ENCODE measurements around the gene UNC13B. TPM values are rescaled to one million over a fixed set of nuclear protein-coding genes. Genes with fewer than 3 reads are reported as not detected.

The UNC13B gene
- total RNA-seq, 1 donor from 2014 or later = 16.8 TPM

- Histone ChIP-seq H3K4me3 (ENCODE audit: low read depth, low read length) (no peak overlapping the region), H3K27me3 (ENCODE audit: control insufficient read depth, insufficient read depth, low read length) (no peaks in the 10 kb centered on the region), H3K36me3 (ENCODE audit: control insufficient read depth, insufficient read depth, low read length) (no peaks in the 10 kb centered on the region)
- FAIRE-seq = no peak
- no peak for DNase-seq (ENCODE audit: low read depth)
- TF ChIP-seq, protein P1, sequence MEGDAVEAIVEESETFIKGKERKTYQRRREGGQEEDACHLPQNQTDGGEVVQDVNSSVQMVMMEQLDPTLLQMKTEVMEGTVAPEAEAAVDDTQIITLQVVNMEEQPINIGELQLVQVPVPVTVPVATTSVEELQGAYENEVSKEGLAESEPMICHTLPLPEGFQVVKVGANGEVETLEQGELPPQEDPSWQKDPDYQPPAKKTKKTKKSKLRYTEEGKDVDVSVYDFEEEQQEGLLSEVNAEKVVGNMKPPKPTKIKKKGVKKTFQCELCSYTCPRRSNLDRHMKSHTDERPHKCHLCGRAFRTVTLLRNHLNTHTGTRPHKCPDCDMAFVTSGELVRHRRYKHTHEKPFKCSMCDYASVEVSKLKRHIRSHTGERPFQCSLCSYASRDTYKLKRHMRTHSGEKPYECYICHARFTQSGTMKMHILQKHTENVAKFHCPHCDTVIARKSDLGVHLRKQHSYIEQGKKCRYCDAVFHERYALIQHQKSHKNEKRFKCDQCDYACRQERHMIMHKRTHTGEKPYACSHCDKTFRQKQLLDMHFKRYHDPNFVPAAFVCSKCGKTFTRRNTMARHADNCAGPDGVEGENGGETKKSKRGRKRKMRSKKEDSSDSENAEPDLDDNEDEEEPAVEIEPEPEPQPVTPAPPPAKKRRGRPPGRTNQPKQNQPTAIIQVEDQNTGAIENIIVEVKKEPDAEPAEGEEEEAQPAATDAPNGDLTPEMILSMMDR (IDR thresholded peaks at IDR 0.05; ENCODE audit: insufficient read depth, low read length, severe bottlenecking) = no peak
Observed at GRCh38 chr9:35293376-35293964, 131.7 kb downstream of the UNC13B start.

- Histone ChIP-seq H3K36me3 (ENCODE audit: control insufficient read depth, insufficient read depth, low read length) (no peaks in the 10 kb centered on the region), H3K27me3 (ENCODE audit: control insufficient read depth, insufficient read depth, low read length) (no peaks in the 10 kb centered on the region), H3K4me3 (ENCODE audit: low read depth, low read length) (no peak overlapping the region)
- DNase-seq (ENCODE audit: low read depth) (no peak), FAIRE-seq (no peak)
- TF ChIP-seq, protein P1 (IDR thresholded peaks at IDR 0.05; ENCODE audit: insufficient read depth, low read length, severe bottlenecking) = no peak
Observed at GRCh38 chr9:35294066-35294465, 132.3 kb downstream of the UNC13B start.

DNA sequence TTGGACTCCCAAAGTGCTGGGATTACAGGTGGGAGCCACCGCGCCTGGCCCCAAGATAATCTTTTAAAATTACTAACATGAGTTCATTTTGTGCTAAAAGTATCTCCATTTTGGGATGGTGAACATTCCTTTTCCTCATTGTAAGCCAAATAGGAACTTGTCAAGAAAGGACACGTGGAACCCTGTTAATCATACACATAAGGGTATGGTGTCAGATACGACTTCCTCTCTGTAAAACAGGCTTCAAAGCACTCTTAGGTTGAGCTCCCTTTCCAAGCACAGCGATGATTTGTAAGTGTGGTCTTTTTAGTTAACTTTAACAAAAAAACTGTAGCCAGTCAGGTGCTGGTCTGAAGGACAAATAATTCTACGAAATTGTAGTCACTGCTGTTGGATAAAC lies 132.7 kb downstream of the UNC13B start:
- FAIRE-seq = no peak

DNA sequence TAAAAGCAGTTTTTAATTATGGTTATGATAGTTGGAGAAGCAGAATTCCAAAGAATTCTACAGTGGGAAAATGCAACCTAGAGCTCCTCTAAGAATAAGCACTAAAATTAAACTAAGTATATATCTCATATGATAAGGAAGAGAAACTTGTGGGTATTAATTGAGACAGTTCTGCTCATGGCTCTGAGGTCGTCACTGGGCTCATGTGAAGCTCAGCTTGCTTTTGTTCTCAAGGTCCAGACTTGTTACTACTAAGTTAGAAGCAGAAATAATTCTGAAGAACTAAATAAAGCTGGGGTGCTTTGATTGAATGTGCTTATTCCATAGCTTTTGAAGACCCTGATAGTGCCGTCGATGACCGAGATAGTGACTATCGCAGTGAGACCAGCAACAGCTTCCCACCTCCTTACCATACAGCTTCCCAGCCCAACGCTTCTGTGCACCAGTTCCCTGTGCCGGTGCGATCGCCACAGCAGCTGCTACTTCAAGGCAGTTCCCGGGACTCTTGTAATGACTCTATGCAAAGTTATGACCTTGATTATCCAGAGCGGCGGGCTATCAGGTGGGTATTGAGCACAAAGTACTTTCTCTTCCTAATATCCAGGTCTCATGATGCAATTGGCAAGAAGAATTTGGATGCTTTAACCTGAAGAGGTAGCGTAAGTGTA lies 133.7 kb downstream of the UNC13B start:
- Histone ChIP-seq H3K27me3 (ENCODE audit: control insufficient read depth, insufficient read depth, low read length) (no peaks in the 10 kb centered on the region), H3K4me3 (ENCODE audit: low read depth, low read length) (no peak overlapping the region), H3K36me3 (ENCODE audit: control insufficient read depth, insufficient read depth, low read length) (no peaks in the 10 kb centered on the region)
- DNase-seq (ENCODE audit: low read depth) (no peak), FAIRE-seq (peak; percentile 28)
- TF ChIP-seq, protein P1 (IDR thresholded peaks at IDR 0.05; ENCODE audit: insufficient read depth, low read length, severe bottlenecking) = no peak

More for the DNA sequence above, 132.7 kb downstream of the UNC13B start:
- no peak overlapping the region for H3K4me3 ChIP-seq (ENCODE audit: low read depth, low read length)
- H3K36me3 ChIP-seq (ENCODE audit: control insufficient read depth, insufficient read depth, low read length) = no peaks in the 10 kb centered on the region
- H3K27me3 ChIP-seq (ENCODE audit: control insufficient read depth, insufficient read depth, low read length) = no peaks in the 10 kb centered on the region
- TF ChIP-seq, protein P1 (IDR thresholded peaks at IDR 0.05; ENCODE audit: insufficient read depth, low read length, severe bottlenecking) = no peak
- no peak for DNase-seq (ENCODE audit: low read depth)

DNA sequence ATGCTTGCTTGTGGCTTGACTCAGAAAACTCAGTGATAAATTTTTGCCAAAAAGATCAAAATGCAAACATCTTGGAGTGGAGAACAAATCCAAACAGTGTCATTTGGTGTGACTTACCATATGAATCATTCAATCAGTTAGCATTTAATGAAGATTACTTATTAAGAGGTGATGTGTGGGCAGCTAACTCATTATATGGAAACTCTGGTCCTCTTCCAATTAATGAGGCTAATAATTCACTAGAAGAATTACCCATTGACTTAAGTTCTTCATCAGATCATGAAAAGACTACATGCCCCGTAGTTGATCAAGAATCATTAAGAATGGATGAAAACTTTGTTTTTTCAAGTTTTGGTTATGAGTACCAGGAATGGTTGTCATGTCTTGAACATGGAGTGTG lies 141.8 kb downstream of the UNC13B start:
- H3K27me3 ChIP-seq (ENCODE audit: control insufficient read depth, insufficient read depth, low read length) = no peaks in the 10 kb centered on the region
- no peak for DNase-seq (ENCODE audit: low read depth)
- H3K4me3 ChIP-seq (ENCODE audit: low read depth, low read length) = no peak overlapping the region
- H3K36me3 ChIP-seq (ENCODE audit: control insufficient read depth, insufficient read depth, low read length) = no peaks in the 10 kb centered on the region
- TF ChIP-seq, protein P1 (IDR thresholded peaks at IDR 0.05; ENCODE audit: insufficient read depth, low read length, severe bottlenecking) = no peak
- no peak for FAIRE-seq

All from bronchial epithelial cell (primary cell).